HuH-7.5 (cell line): ENCODE data around the gene C1QTNF7.

Source experiments
- DNase-seq: peaks from one replicate; pipeline ENCODE4 v3.0.0; 2011; ENCODE audit warnings: low spot score

The C1QTNF7 gene

GRCh38 chr4:15413623-15414019 is 14.2 kb upstream of the C1QTNF7 start:
- DNase-seq = no peak

- DNase-seq = no peak
Observed at GRCh38 chr4:15414551-15415091, 13.2 kb upstream of the C1QTNF7 start.

GRCh38 chr4:15416357-15417232 is 11.2 kb upstream of the C1QTNF7 start:
- DNase-seq = no peak

- DNase-seq = no peak
Observed at GRCh38 chr4:15417233-15417660, 10.6 kb upstream of the C1QTNF7 start.

- no peak for DNase-seq
Observed at GRCh38 chr4:15418956-15419355, 8.9 kb upstream of the C1QTNF7 start.

- no peak for DNase-seq
Observed at GRCh38 chr4:15420642-15421041, 7.2 kb upstream of the C1QTNF7 start.

- no peak for DNase-seq
Observed at GRCh38 chr4:15423285-15423711, 4.5 kb upstream of the C1QTNF7 start.

GRCh38 chr4:15425520-15425919 is 2.3 kb upstream of the C1QTNF7 start:
- no peak for DNase-seq

GRCh38 chr4:15427161-15427560 is 672 bp upstream of the C1QTNF7 start:
- no peak for DNase-seq

- DNase-seq = no peak
Observed at GRCh38 chr4:15428611-15429010, 778 bp downstream of the C1QTNF7 start.

- no peak for DNase-seq
Observed at GRCh38 chr4:15434091-15434490, 6.3 kb downstream of the C1QTNF7 start.

GRCh38 chr4:15434676-15435075 is 6.8 kb downstream of the C1QTNF7 start:
- no peak for DNase-seq

- DNase-seq = no peak
Observed at GRCh38 chr4:15436513-15436912, 8.7 kb downstream of the C1QTNF7 start.

GRCh38 chr4:15438939-15439524 is 11.2 kb downstream of the C1QTNF7 start:
- no peak for DNase-seq

- no peak for DNase-seq
Observed at GRCh38 chr4:15443371-15444160, 15.7 kb downstream of the C1QTNF7 start.

- no peak for DNase-seq
Observed at GRCh38 chr4:15444276-15444675, 16.4 kb downstream of the C1QTNF7 start.

GRCh38 chr4:15444879-15445547 is 17.2 kb downstream of the C1QTNF7 start:
- DNase-seq = no peak

- no peak for DNase-seq
Observed at GRCh38 chr4:15451181-15451865, 23.5 kb downstream of the C1QTNF7 start.

GRCh38 chr4:15451866-15452765 is 24.3 kb downstream of the C1QTNF7 start:
- DNase-seq = no peak

- DNase-seq = no peak
Observed at GRCh38 chr4:15455290-15455689, 27.5 kb downstream of the C1QTNF7 start.
